ENCODE results near the gene HPCAL4. TPM values are rescaled to one million over a fixed set of nuclear protein-coding genes. Genes with fewer than 3 reads are reported as not detected.

HPCAL4 gene
- total RNA-seq, 6 donors from 2014 or later = under 0.01 to 1.1 (median 0.43) TPM

GRCh38 chr1:39632323-39632681 lies 58.9 kb downstream of the HPCAL4 start:
- peaks cover 0 to 27% (median 3%) of the 10 kb centered on the region in 4 donors for H3K36me3 ChIP-seq
- peak overlapping the region; percentile 54 to 75 (median 68) for H3K27ac ChIP-seq
- TF ChIP-seq CTCF (IDR thresholded peaks at IDR 0.05) (no peak), POLR2AphosphoS5 (IDR thresholded peaks at IDR 0.05) (no peak), EP300 (IDR thresholded peaks at IDR 0.05) (no peak), POLR2A (IDR thresholded peaks at IDR 0.05) (no peak)
- H3K27me3 ChIP-seq = no peaks in the 10 kb centered on the region
- H3K9me3 ChIP-seq = no peaks in the 10 kb centered on the region
- WGBS, 2 donors = 86 to 93% methylated on average over 3 to 5 of the region's 5 CpGs
- DNase-seq = no peak
- peak overlapping the region in 3 of 4 donors; percentile 18 to 39 (median 35) for H3K4me3 ChIP-seq
- H3K4me1 ChIP-seq = peaks cover 0 to 14% (median 4%) of the 10 kb centered on the region in 4 donors
- ATAC-seq (ENCODE audit: low FRiP score in 2 of 2) = no peak

- no peak for TF ChIP-seq EP300 (IDR thresholded peaks at IDR 0.05)
- TF ChIP-seq POLR2A (IDR thresholded peaks at IDR 0.05) = no peak
- no peak for TF ChIP-seq CTCF (IDR thresholded peaks at IDR 0.05)
- TF ChIP-seq POLR2AphosphoS5 (IDR thresholded peaks at IDR 0.05) = no peak
- Histone ChIP-seq H3K9me3 (no peaks in the 10 kb centered on the region), H3K27ac (peak overlapping the region in 2 of 4 donors; percentile 7 to 64), H3K27me3 (no peaks in the 10 kb centered on the region), H3K4me3 (peak overlapping the region in 3 of 4 donors; percentile 18 to 39 (median 35)), H3K36me3 (peaks cover 0 to 34% (median 3%) of the 10 kb centered on the region in 4 donors), H3K4me1 (peaks cover 0 to 14% (median 5%) of the 10 kb centered on the region in 4 donors)
- DNase-seq = no peak
- no peak for ATAC-seq (ENCODE audit: low FRiP score in 2 of 2)
- 84 to 91% methylated on average over 16 of the region's 16 CpGs for WGBS, 2 donors
Measured at GRCh38 chr1:39631361-39632322, 59.6 kb downstream of the HPCAL4 start.

GRCh38 chr1:39628807-39629350 lies 62.4 kb downstream of the HPCAL4 start:
- ATAC-seq (ENCODE audit: low FRiP score in 2 of 2) (no peak), DNase-seq (no peak)
- Histone ChIP-seq H3K36me3 (peaks cover 0 to 41% (median 3%) of the 10 kb centered on the region in 4 donors), H3K4me1 (peaks cover 4 to 11% (median 10%) of the 10 kb centered on the region in 4 donors), H3K9me3 (no peaks in the 10 kb centered on the region), H3K27me3 (no peaks in the 10 kb centered on the region), H3K27ac (no peak overlapping the region), H3K4me3 (no peak overlapping the region)
- 96% methylated on average over 11 of the region's 11 CpGs for WGBS, 2 donors
- TF ChIP-seq POLR2AphosphoS5 (IDR thresholded peaks at IDR 0.05) (no peak), POLR2A (IDR thresholded peaks at IDR 0.05) (no peak)

Small RNA genes within 50 kb of the gene (small RNA-seq; reads per million reads assigned to genes)
- gene RNU7-121P = 0 reads per million in 4 donors

Other genes starting within 250 kb of the HPCAL4 start
- 1 to 10 TPM in 2 of 6 donors, under 1 TPM in 3, not detected in 1; 0.30 to 1.4 (median 0.88) TPM for gene BMP8A, start 199.8 kb downstream of the HPCAL4 start, total RNA-seq
- 100 to 1,000 TPM; 121 to 225 (median 195) TPM for gene PABPC4, start 114.6 kb downstream of the HPCAL4 start, total RNA-seq
- 10 to 100 TPM in 5 of 6 donors, 1 to 10 TPM in 1; 3.8 to 31.9 (median 15.5) TPM for gene HEYL, start 51.8 kb downstream of the HPCAL4 start, total RNA-seq
- 1 to 10 TPM in 3 of 6 donors, under 1 TPM in 1, not detected in 2; 0.37 to 5.5 (median 2.6) TPM for gene NT5C1A, start 19.3 kb downstream of the HPCAL4 start, total RNA-seq
- 10 to 100 TPM; 23.6 to 54.5 (median 36.1) TPM for gene PPIE, start 47.4 kb upstream of the HPCAL4 start, total RNA-seq
- 1 to 10 TPM in 2 of 6 donors, under 1 TPM in 2, not detected in 2; 0.46 to 2.8 (median 0.94) TPM for gene OXCT2, start 79.9 kb upstream of the HPCAL4 start, total RNA-seq
- gene BMP8B, start 97.4 kb upstream of the HPCAL4 start, total RNA-seq = 1 to 10 TPM; 1.2 to 5.2 (median 2.3) TPM
- gene TRIT1, start 192.1 kb upstream of the HPCAL4 start, total RNA-seq = 10 to 100 TPM in 5 of 6 donors, 1 to 10 TPM in 1; 9.4 to 14.8 (median 13.7) TPM
- gene MYCL, start 210.5 kb upstream of the HPCAL4 start, total RNA-seq = 1 to 10 TPM; 4.3 to 8.2 (median 6.1) TPM